ENCODE data around the gene MTMR10. TPM values are rescaled to one million over a fixed set of nuclear protein-coding genes. Genes with fewer than 3 reads are reported as not detected.

The MTMR10 gene
- total RNA-seq, 1 experiment from 2014 or later: 25.5 TPM

DNA sequence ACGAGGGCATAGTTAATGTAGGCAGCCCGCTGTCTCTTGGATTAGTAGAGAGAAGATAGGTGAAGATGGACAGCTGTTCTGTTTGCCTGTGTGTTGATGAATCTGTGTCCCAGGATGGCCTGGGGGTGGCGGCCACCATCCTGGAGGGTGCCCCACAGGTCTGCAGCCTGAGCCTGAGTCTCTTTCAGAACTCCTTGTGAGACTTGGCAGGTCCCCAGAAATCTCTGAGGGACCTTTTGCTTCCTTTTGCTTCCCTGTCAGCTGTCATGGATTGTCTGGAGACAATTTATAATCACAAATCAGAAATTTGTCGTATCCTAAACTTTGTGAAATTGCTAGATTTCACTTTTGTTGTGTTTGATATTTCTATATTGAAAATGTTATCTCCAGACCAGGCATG, 70.3 kb downstream of the MTMR10 start:
- no peaks in the 10 kb centered on the region for H3K9me3 ChIP-seq (ENCODE audit: low read length)
- no peak for DNase-seq
- H3K79me2 ChIP-seq (ENCODE audit: low read length): peaks cover 18% of the 10 kb centered on the region
- no peak overlapping the region for H3K4me2 ChIP-seq (ENCODE audit: low read depth, low read length, poor library complexity, severe bottlenecking)
- no peak overlapping the region for H2AFZ ChIP-seq (ENCODE audit: low read length)
- peaks cover 6% of the 10 kb centered on the region for H3K4me1 ChIP-seq (ENCODE audit: low read length)
- H3K27ac ChIP-seq (ENCODE audit: low read length): no peak overlapping the region
- no peak overlapping the region for H3K4me3 ChIP-seq (ENCODE audit: low read length)
- H3K27me3 ChIP-seq (ENCODE audit: low read length): no peaks in the 10 kb centered on the region
- no peaks in the 10 kb centered on the region for H3K9me2 ChIP-seq (replicated peaks; ENCODE audit: insufficient read depth, low read length)
- no peaks in the 10 kb centered on the region for H4K20me1 ChIP-seq (ENCODE audit: insufficient read depth, low read depth, low read length)
- peaks cover 32% of the 10 kb centered on the region; the same call in 1 of the 2 replicates for H3K36me3 ChIP-seq (ENCODE audit: insufficient read depth, low read length)
- H3K9ac ChIP-seq (ENCODE audit: low read length): no peak overlapping the region

DNA sequence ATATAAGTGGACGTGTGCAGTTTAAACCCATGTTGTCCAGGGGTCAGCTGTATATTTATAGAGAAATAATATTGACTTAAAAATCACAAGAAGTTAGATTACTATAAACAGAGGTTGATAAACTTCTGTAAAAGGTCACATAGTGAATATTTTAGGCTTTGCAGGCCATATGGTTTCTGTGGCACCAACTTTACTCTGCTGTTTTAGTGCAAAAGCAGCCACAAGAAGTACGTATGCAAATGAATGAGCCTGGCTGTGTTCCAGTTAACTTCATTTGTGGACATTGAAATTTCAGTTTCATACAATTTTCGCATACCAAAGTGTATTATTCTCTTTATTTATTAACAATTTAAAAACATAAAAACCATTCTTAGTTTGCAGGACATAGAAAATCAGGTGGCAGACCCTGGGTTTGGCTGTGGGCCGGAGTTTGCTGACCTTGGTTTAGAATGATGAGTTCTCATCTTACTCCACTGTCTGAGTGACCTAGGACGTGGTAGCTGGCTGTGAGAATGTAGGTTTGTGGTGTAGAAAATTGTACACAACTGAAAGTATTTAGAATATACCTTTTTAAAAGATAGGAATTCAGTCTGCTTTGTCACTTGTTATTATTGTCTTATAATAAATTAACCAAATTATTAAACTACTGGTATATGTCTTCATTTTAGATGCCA, 71.4 kb downstream of the MTMR10 start:
- Histone ChIP-seq H3K4me2 (ENCODE audit: low read depth, low read length, poor library complexity, severe bottlenecking) (no peak overlapping the region), H3K9me2 (replicated peaks; ENCODE audit: insufficient read depth, low read length) (no peaks in the 10 kb centered on the region), H3K27ac (ENCODE audit: low read length) (no peak overlapping the region), H3K4me1 (ENCODE audit: low read length) (peaks cover 6% of the 10 kb centered on the region), H3K4me3 (ENCODE audit: low read length) (no peak overlapping the region), H3K79me2 (ENCODE audit: low read length) (peaks cover 23% of the 10 kb centered on the region), H3K36me3 (ENCODE audit: insufficient read depth, low read length) (peaks cover 32% of the 10 kb centered on the region; the same call in 1 of the 2 replicates), H3K27me3 (ENCODE audit: low read length) (no peaks in the 10 kb centered on the region), H3K9me3 (ENCODE audit: low read length) (no peaks in the 10 kb centered on the region), H3K9ac (ENCODE audit: low read length) (no peak overlapping the region), H2AFZ (ENCODE audit: low read length) (no peak overlapping the region), H4K20me1 (ENCODE audit: insufficient read depth, low read depth, low read length) (no peaks in the 10 kb centered on the region)
- DNase-seq: no peak

GRCh38 chr15:30918366-30918765, 73.1 kb downstream of the MTMR10 start:
- no peak overlapping the region for H3K9ac ChIP-seq (ENCODE audit: low read length)
- H3K27ac ChIP-seq (ENCODE audit: low read length): no peak overlapping the region
- H3K27me3 ChIP-seq (ENCODE audit: low read length): no peaks in the 10 kb centered on the region
- no peak overlapping the region for H3K4me2 ChIP-seq (ENCODE audit: low read depth, low read length, poor library complexity, severe bottlenecking)
- no peak for DNase-seq
- H3K4me3 ChIP-seq (ENCODE audit: low read length): no peak overlapping the region
- H3K36me3 ChIP-seq (ENCODE audit: insufficient read depth, low read length): peaks cover 37% of the 10 kb centered on the region; the same call in 1 of the 2 replicates
- H3K9me3 ChIP-seq (ENCODE audit: low read length): no peaks in the 10 kb centered on the region
- H4K20me1 ChIP-seq (ENCODE audit: insufficient read depth, low read depth, low read length): no peaks in the 10 kb centered on the region
- H3K4me1 ChIP-seq (ENCODE audit: low read length): peaks cover 6% of the 10 kb centered on the region
- H3K9me2 ChIP-seq (replicated peaks; ENCODE audit: insufficient read depth, low read length): no peaks in the 10 kb centered on the region
- peaks cover 32% of the 10 kb centered on the region for H3K79me2 ChIP-seq (ENCODE audit: low read length)
- H2AFZ ChIP-seq (ENCODE audit: low read length): no peak overlapping the region

DNA sequence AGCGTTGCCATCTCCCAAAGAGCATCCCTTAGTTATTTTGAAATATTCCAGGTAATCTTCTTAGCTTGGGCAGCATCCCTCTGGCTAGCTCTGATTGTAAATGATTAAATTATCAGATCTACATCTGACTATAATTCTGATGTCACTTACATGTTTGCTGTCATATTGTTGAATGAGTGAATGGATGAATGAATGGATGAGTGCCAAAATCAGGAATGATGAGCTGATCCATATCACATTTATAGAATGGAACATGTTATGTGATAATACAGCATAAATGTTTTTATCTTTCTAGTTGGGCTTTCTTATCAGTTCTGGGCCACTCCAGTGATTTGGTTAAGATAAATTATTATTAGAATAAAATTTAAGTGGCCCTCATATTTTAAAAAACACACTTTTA, 73.8 kb downstream of the MTMR10 start:
- Histone ChIP-seq H3K79me2 (ENCODE audit: low read length) (peaks cover 32% of the 10 kb centered on the region), H3K4me2 (ENCODE audit: low read depth, low read length, poor library complexity, severe bottlenecking) (no peak overlapping the region), H3K9me2 (replicated peaks; ENCODE audit: insufficient read depth, low read length) (no peaks in the 10 kb centered on the region), H3K9me3 (ENCODE audit: low read length) (no peaks in the 10 kb centered on the region), H3K27ac (ENCODE audit: low read length) (no peak overlapping the region), H2AFZ (ENCODE audit: low read length) (no peak overlapping the region), H3K4me1 (ENCODE audit: low read length) (peaks cover 6% of the 10 kb centered on the region), H3K4me3 (ENCODE audit: low read length) (no peak overlapping the region), H4K20me1 (ENCODE audit: insufficient read depth, low read depth, low read length) (no peaks in the 10 kb centered on the region), H3K9ac (ENCODE audit: low read length) (no peak overlapping the region), H3K27me3 (ENCODE audit: low read length) (no peaks in the 10 kb centered on the region), H3K36me3 (ENCODE audit: insufficient read depth, low read length) (peaks cover 39% of the 10 kb centered on the region; the same call in 1 of the 2 replicates)
- DNase-seq: no peak

DNA sequence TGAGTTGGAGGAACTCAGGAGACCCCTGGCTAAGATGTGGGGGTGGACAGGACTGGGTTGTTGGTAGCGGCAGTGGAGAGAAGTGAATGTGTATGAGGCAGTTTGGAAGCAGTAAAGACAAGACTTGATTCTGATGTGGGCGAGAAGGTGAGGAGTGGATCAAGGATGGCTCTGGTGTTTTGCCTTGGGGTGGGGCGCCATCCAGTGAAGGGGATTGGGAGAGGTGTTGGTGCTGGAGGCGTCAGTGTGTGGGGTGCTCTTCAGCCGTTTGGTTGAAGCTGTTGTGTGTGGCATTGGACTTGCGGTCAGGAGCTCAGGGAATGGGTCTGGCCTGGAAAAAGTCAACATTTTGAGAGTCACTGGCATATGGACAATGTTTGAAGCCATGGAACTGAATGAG, 74.4 kb downstream of the MTMR10 start:
- Histone ChIP-seq H3K36me3 (ENCODE audit: insufficient read depth, low read length) (peaks cover 34% of the 10 kb centered on the region; the same call in 1 of the 2 replicates), H3K79me2 (ENCODE audit: low read length) (peaks cover 32% of the 10 kb centered on the region)

GRCh38 chr15:30913761-30914160, 77.7 kb downstream of the MTMR10 start:
- H3K27me3 ChIP-seq (ENCODE audit: low read length): no peaks in the 10 kb centered on the region
- H3K4me2 ChIP-seq (ENCODE audit: low read depth, low read length, poor library complexity, severe bottlenecking): no peak overlapping the region
- no peak overlapping the region for H3K27ac ChIP-seq (ENCODE audit: low read length)
- H3K79me2 ChIP-seq (ENCODE audit: low read length): peaks cover 32% of the 10 kb centered on the region
- H2AFZ ChIP-seq (ENCODE audit: low read length): no peak overlapping the region
- H3K9ac ChIP-seq (ENCODE audit: low read length): no peak overlapping the region
- no peak for DNase-seq
- peaks cover 27% of the 10 kb centered on the region; the same call in 1 of the 2 replicates for H3K36me3 ChIP-seq (ENCODE audit: insufficient read depth, low read length)
- no peak overlapping the region for H3K4me3 ChIP-seq (ENCODE audit: low read length)
- H3K4me1 ChIP-seq (ENCODE audit: low read length): no peaks in the 10 kb centered on the region
- no peaks in the 10 kb centered on the region for H3K9me2 ChIP-seq (replicated peaks; ENCODE audit: insufficient read depth, low read length)
- no peaks in the 10 kb centered on the region for H3K9me3 ChIP-seq (ENCODE audit: low read length)
- H4K20me1 ChIP-seq (ENCODE audit: insufficient read depth, low read depth, low read length): no peaks in the 10 kb centered on the region

More for the DNA sequence above, 74.4 kb downstream of the MTMR10 start:
- DNase-seq: no peak
- Histone ChIP-seq H3K9ac (ENCODE audit: low read length) (no peak overlapping the region), H3K9me2 (replicated peaks; ENCODE audit: insufficient read depth, low read length) (no peaks in the 10 kb centered on the region), H3K27ac (ENCODE audit: low read length) (no peak overlapping the region), H3K9me3 (ENCODE audit: low read length) (no peaks in the 10 kb centered on the region), H4K20me1 (ENCODE audit: insufficient read depth, low read depth, low read length) (no peaks in the 10 kb centered on the region), H3K27me3 (ENCODE audit: low read length) (no peaks in the 10 kb centered on the region), H3K4me2 (ENCODE audit: low read depth, low read length, poor library complexity, severe bottlenecking) (no peak overlapping the region), H3K4me3 (ENCODE audit: low read length) (no peak overlapping the region), H3K4me1 (ENCODE audit: low read length) (peaks cover 6% of the 10 kb centered on the region), H2AFZ (ENCODE audit: low read length) (no peak overlapping the region)

- Histone ChIP-seq H2AFZ (ENCODE audit: low read length) (no peak overlapping the region), H3K9me2 (replicated peaks; ENCODE audit: insufficient read depth, low read length) (no peaks in the 10 kb centered on the region), H3K27me3 (ENCODE audit: low read length) (no peaks in the 10 kb centered on the region), H4K20me1 (ENCODE audit: insufficient read depth, low read depth, low read length) (no peaks in the 10 kb centered on the region), H3K79me2 (ENCODE audit: low read length) (no peaks in the 10 kb centered on the region; the same call in 1 of the 2 replicates), H3K4me1 (ENCODE audit: low read length) (peaks cover 5% of the 10 kb centered on the region), H3K36me3 (ENCODE audit: insufficient read depth, low read length) (peaks cover 19% of the 10 kb centered on the region; the same call in 1 of the 2 replicates), H3K9ac (ENCODE audit: low read length) (no peak overlapping the region), H3K27ac (ENCODE audit: low read length) (no peak overlapping the region), H3K4me3 (ENCODE audit: low read length) (no peak overlapping the region), H3K4me2 (ENCODE audit: low read depth, low read length, poor library complexity, severe bottlenecking) (no peak overlapping the region), H3K9me3 (ENCODE audit: low read length) (no peaks in the 10 kb centered on the region)
- DNase-seq: no peak
Observed at GRCh38 chr15:30906366-30906765, 85.1 kb downstream of the MTMR10 start.

GRCh38 chr15:30905821-30906220, 85.6 kb downstream of the MTMR10 start:
- Histone ChIP-seq H3K4me2 (ENCODE audit: low read depth, low read length, poor library complexity, severe bottlenecking) (no peak overlapping the region), H3K4me3 (ENCODE audit: low read length) (no peak overlapping the region), H3K27ac (ENCODE audit: low read length) (no peak overlapping the region), H3K79me2 (ENCODE audit: low read length) (no peaks in the 10 kb centered on the region; the same call in 1 of the 2 replicates), H2AFZ (ENCODE audit: low read length) (no peak overlapping the region), H3K4me1 (ENCODE audit: low read length) (peaks cover 5% of the 10 kb centered on the region), H3K9me2 (replicated peaks; ENCODE audit: insufficient read depth, low read length) (no peaks in the 10 kb centered on the region), H3K9me3 (ENCODE audit: low read length) (no peaks in the 10 kb centered on the region), H3K36me3 (ENCODE audit: insufficient read depth, low read length) (peaks cover 20% of the 10 kb centered on the region; the same call in 1 of the 2 replicates), H4K20me1 (ENCODE audit: insufficient read depth, low read depth, low read length) (no peaks in the 10 kb centered on the region), H3K27me3 (ENCODE audit: low read length) (no peaks in the 10 kb centered on the region), H3K9ac (ENCODE audit: low read length) (no peak overlapping the region)
- no peak for DNase-seq

Measured in Karpas-422 (cell line).